Neural cell (in vitro differentiated cells): ENCODE data around the gene C21orf91. TPM values are rescaled to one million over a fixed set of nuclear protein-coding genes. Genes with fewer than 3 reads are reported as not detected.

ENCODE experiments used
- H2AFZ ChIP-seq: fragments of 200-600, 300-800 bp; sonication (generic), shearing (Covaris generic); 2 replicates; pipeline ENCODE4 v1.6.0; 2014; ENCODE audit warnings: low read depth, mild to moderate bottlenecking, antibody characterized with exemption, low read length, moderate library complexity
- H3F3A ChIP-seq: fragments of 200-600 bp; shearing (Covaris generic); 2 replicates; pipeline ENCODE4 v1.6.1; 2016; ENCODE audit warnings: mild to moderate bottlenecking, moderate library complexity, mixed read lengths, antibody characterized with exemption, low read length; ENCODE audit not compliant: insufficient read depth, poor library complexity, severe bottlenecking
- H3K27ac ChIP-seq: fragments of 200-600, 300-800 bp; sonication (generic), shearing (Covaris generic); 2 replicates; pipeline ENCODE4 v1.5.1; 2014; ENCODE audit warnings: mild to moderate bottlenecking, low read length, moderate library complexity
- H3K27me3 ChIP-seq: fragments of 300-800, 200-600 bp; sonication (generic), shearing (Covaris generic); 2 replicates; pipeline ENCODE4 v1.6.0; 2014; ENCODE audit warnings: mild to moderate bottlenecking, low read depth, low read length, moderate library complexity; ENCODE audit not compliant: insufficient read depth
- H3K36me3 ChIP-seq: fragments of 300-800, 200-600 bp; sonication (generic), shearing (Covaris generic); 2 replicates; pipeline ENCODE4 v1.5.1; 2014; ENCODE audit warnings: mild to moderate bottlenecking, antibody characterized with exemption, low read length, moderate library complexity; ENCODE audit not compliant: insufficient read depth
- H3K4me2 ChIP-seq: fragments of 300-800, 200-600 bp; sonication (generic), shearing (Covaris generic); 2 replicates; pipeline ENCODE4 v1.6.0; 2014; ENCODE audit warnings: mild to moderate bottlenecking, low read length
- H3K4me3 ChIP-seq: fragments of 300-800, 200-600 bp; sonication (generic), shearing (Covaris generic); 2 replicates; pipeline ENCODE4 v1.5.1; 2014; ENCODE audit warnings: mild to moderate bottlenecking, low read length, moderate library complexity
- H3K79me2 ChIP-seq: fragments of 200-600 bp; shearing (Covaris generic); replicated peaks from 2 replicates; pipeline ENCODE4 v1.6.0; 2014; ENCODE audit warnings: mild to moderate bottlenecking, low read length, moderate library complexity; ENCODE audit not compliant: insufficient read depth
- H3K9ac ChIP-seq: fragments of 300-800, 200-600 bp; sonication (generic), shearing (Covaris generic); 2 replicates; pipeline ENCODE4 v1.6.1; 2016; ENCODE audit warnings: mild to moderate bottlenecking, low read length, mixed read lengths
- H3K9me2 ChIP-seq: fragments of 200-600 bp; shearing (Covaris generic); 2 replicates; pipeline ENCODE4 v1.6.1; 2016; ENCODE audit warnings: mild to moderate bottlenecking, low read length, mixed read lengths; ENCODE audit not compliant: insufficient read depth
- H3K9me3 ChIP-seq: fragments of 200-600, 300-800 bp; sonication (generic), shearing (Covaris generic); 2 replicates; pipeline ENCODE4 v1.6.1; 2016; ENCODE audit warnings: mild to moderate bottlenecking, mixed run types, low read length, moderate library complexity, mixed read lengths
- H4K20me1 ChIP-seq: fragments of 200-600 bp; shearing (Covaris generic); 2 replicates; pipeline ENCODE4 v1.6.1; 2016; ENCODE audit warnings: mild to moderate bottlenecking, mixed run types; ENCODE audit not compliant: insufficient read depth
- CTCF ChIP-seq: fragments of 450-650 bp; IDR thresholded peaks from 2 replicates; pipeline ENCODE4 v1.5.1; 2014; ENCODE audit warnings: antibody characterized with exemption, mild to moderate bottlenecking, moderate library complexity; ENCODE audit not compliant: poor library complexity, severe bottlenecking
- EP300 ChIP-seq: fragments of 450-650 bp; conservative IDR thresholded peaks from 2 replicates; pipeline ENCODE4 v1.6.1; 2014; ENCODE audit warnings: antibody characterized with exemption, mild to moderate bottlenecking, moderate library complexity; ENCODE audit not compliant: poor library complexity, severe bottlenecking
- EZH2 ChIP-seq: fragments of 200-600, 300-800 bp; shearing (Covaris generic), sonication (generic); IDR thresholded peaks from 2 replicates; pipeline ENCODE4 v1.6.1; 2014; ENCODE audit warnings: antibody characterized with exemption, low read length, borderline replicate concordance, mild to moderate bottlenecking; ENCODE audit not compliant: insufficient read depth, poor library complexity, severe bottlenecking
- MXI1 ChIP-seq: fragments of 450-650 bp; conservative IDR thresholded peaks from 2 replicates; pipeline ENCODE4 v1.6.1; 2014; ENCODE audit warnings: antibody characterized with exemption, mild to moderate bottlenecking; ENCODE audit not compliant: poor library complexity, severe bottlenecking
- POLR2AphosphoS5 ChIP-seq: IDR thresholded peaks from 2 replicates; pipeline ENCODE4 v1.6.1; 2012
- RAD21 ChIP-seq: fragments of 450-650 bp; conservative IDR thresholded peaks from 2 replicates; pipeline ENCODE4 v1.6.1; 2014; ENCODE audit warnings: antibody characterized with exemption, mild to moderate bottlenecking, moderate library complexity
- REST ChIP-seq: IDR thresholded peaks from 2 replicates; pipeline ENCODE4 v1.6.1; 2012; ENCODE audit warnings: borderline replicate concordance
- SMC3 ChIP-seq: fragments of 450-650 bp; conservative IDR thresholded peaks from 2 replicates; pipeline ENCODE4 v1.6.1; 2014; ENCODE audit warnings: antibody characterized with exemption, mild to moderate bottlenecking, moderate library complexity; ENCODE audit not compliant: poor library complexity
- TAF1 ChIP-seq: IDR thresholded peaks from 2 replicates; pipeline ENCODE4 v1.6.1; 2012; ENCODE audit warnings: low read depth
- polyA plus RNA-seq: library from polyadenylated mRNA; depleted of rRNA; stranded (reverse); fragments of >200 nt; gene quantifications from 2 replicates; pipeline ENCODE4 v1.2.3, GENCODE V29; 2014

C21orf91 gene
- polyA plus RNA-seq, 1 donor from 2014 or later, result 19.6 TPM

- H3K79me2 ChIP-seq, result no peaks in the 10 kb centered on the region
- H2AFZ ChIP-seq, result no peak overlapping the region
- no peaks in the 10 kb centered on the region for H3K9me2 ChIP-seq
- H3F3A ChIP-seq, result no peaks in the 10 kb centered on the region
- no peak overlapping the region for H3K4me2 ChIP-seq
- H3K4me3 ChIP-seq, result no peak overlapping the region
- H3K9me3 ChIP-seq, result no peaks in the 10 kb centered on the region
- no peaks in the 10 kb centered on the region for H3K27me3 ChIP-seq
- no peak for TF ChIP-seq REST
- no peak for TF ChIP-seq SMC3
- no peak overlapping the region for H3K27ac ChIP-seq
- H3K36me3 ChIP-seq, result no peaks in the 10 kb centered on the region
- no peaks in the 10 kb centered on the region for H4K20me1 ChIP-seq
- no peak overlapping the region for H3K9ac ChIP-seq
Measured at GRCh38 chr21:17848228-17848627, 29.1 kb upstream of the C21orf91 start.

- Histone ChIP-seq H3K27ac (no peak overlapping the region), H2AFZ (no peak overlapping the region), H3K9me2 (no peaks in the 10 kb centered on the region), H3K4me2 (no peak overlapping the region), H4K20me1 (no peaks in the 10 kb centered on the region), H3K9me3 (no peaks in the 10 kb centered on the region), H3K79me2 (no peaks in the 10 kb centered on the region), H3K27me3 (no peaks in the 10 kb centered on the region), H3K9ac (no peak overlapping the region), H3K4me3 (no peak overlapping the region), H3F3A (no peaks in the 10 kb centered on the region), H3K36me3 (no peaks in the 10 kb centered on the region)
- TF ChIP-seq POLR2AphosphoS5 (no peak), SMC3 (no peak), EP300 (no peak), CTCF (no peak), TAF1 (no peak), EZH2 (no peak), MXI1 (no peak), REST (no peak), RAD21 (no peak)
Measured at GRCh38 chr21:17841103-17841502, 21.9 kb upstream of the C21orf91 start.
